Endothelial cell (in vitro differentiated cells): ENCODE data around the gene BEND7. TPM values are rescaled to one million over a fixed set of nuclear protein-coding genes. Genes with fewer than 3 reads are reported as not detected.

Source experiments
- DNase-seq: peaks from one replicate; pipeline ENCODE4 v3.0.0; 2021; ENCODE audit warnings: low spot score
- H3K27ac Mint-ChIP-seq: one replicate; pipeline ENCODE4 v1.8.0; 2021; ENCODE audit warnings: mixed read lengths, inconsistent platforms; ENCODE audit not compliant: unreplicated experiment
- H3K27me3 Mint-ChIP-seq: one replicate; pipeline ENCODE4 v1.8.0; 2021; ENCODE audit warnings: mild to moderate bottlenecking, moderate library complexity, mixed read lengths, inconsistent platforms; ENCODE audit not compliant: unreplicated experiment
- H3K36me3 Mint-ChIP-seq: one replicate; pipeline ENCODE4 v1.8.0; 2021; ENCODE audit warnings: mild to moderate bottlenecking, low read depth, mixed read lengths, inconsistent platforms; ENCODE audit not compliant: unreplicated experiment
- H3K4me1 Mint-ChIP-seq: one replicate; pipeline ENCODE4 v1.8.0; 2021; ENCODE audit warnings: mild to moderate bottlenecking, mixed read lengths, inconsistent platforms; ENCODE audit not compliant: unreplicated experiment
- H3K4me3 Mint-ChIP-seq: one replicate; pipeline ENCODE4 v1.8.0; 2021; ENCODE audit warnings: mild to moderate bottlenecking, mixed read lengths, inconsistent platforms; ENCODE audit not compliant: unreplicated experiment
- H3K9me3 Mint-ChIP-seq: one replicate; pipeline ENCODE4 v1.8.0; 2021; ENCODE audit warnings: mixed read lengths, inconsistent platforms; ENCODE audit not compliant: unreplicated experiment
- CTCF ChIP-seq: fragments of 200-600 bp; sonication (generic); IDR thresholded peaks from one replicate; pipeline ENCODE4 v1.5.0; 2021; ENCODE audit warnings: antibody characterized with exemption; ENCODE audit not compliant: unreplicated experiment
- total RNA-seq: library from RNA; stranded (reverse); fragmentation: NEBNext Ultra II Directional; extraction: Animal tissue kit (Norgen Biotek cat#: 25700); gene quantifications from one replicate; pipeline ENCODE4 v1.2.1, GENCODE V29; 2021; ENCODE audit not compliant: unreplicated experiment

BEND7 gene
- total RNA-seq, 1 donor from 2014 or later: 53.3 TPM

- peaks cover 1% of the 10 kb centered on the region for H3K27me3 Mint-ChIP-seq
These were observed 107.4 kb downstream of the BEND7 start for GRCh38 chr10:13421382-13421917.

GRCh38 chr10:13420532-13421307 is 108.1 kb downstream of the BEND7 start:
- Mint-ChIP-seq H3K9me3 (no peaks in the 10 kb centered on the region), H3K4me1 (peaks cover 8% of the 10 kb centered on the region), H3K27ac (no peak overlapping the region), H3K4me3 (no peak overlapping the region), H3K27me3 (peaks cover 1% of the 10 kb centered on the region), H3K36me3 (peaks cover 4% of the 10 kb centered on the region)
- no peak for DNase-seq
- TF ChIP-seq CTCF: no peak

More at GRCh38 chr10:13421382-13421917, 107.4 kb downstream of the BEND7 start:
- no peaks in the 10 kb centered on the region for H3K9me3 Mint-ChIP-seq
- no peak for TF ChIP-seq CTCF
- peaks cover 8% of the 10 kb centered on the region for H3K4me1 Mint-ChIP-seq
- no peak overlapping the region for H3K4me3 Mint-ChIP-seq
- H3K36me3 Mint-ChIP-seq: peaks cover 4% of the 10 kb centered on the region
- no peak overlapping the region for H3K27ac Mint-ChIP-seq
- DNase-seq: no peak

- DNase-seq: no peak
- H3K27ac Mint-ChIP-seq: peak overlapping the region; percentile 45
- H3K4me1 Mint-ChIP-seq: peaks cover 2% of the 10 kb centered on the region
- TF ChIP-seq CTCF: no peak
- H3K27me3 Mint-ChIP-seq: peaks cover 5% of the 10 kb centered on the region
- H3K4me3 Mint-ChIP-seq: no peak overlapping the region
- peaks cover 7% of the 10 kb centered on the region for H3K9me3 Mint-ChIP-seq
- peaks cover 12% of the 10 kb centered on the region for H3K36me3 Mint-ChIP-seq
These were observed 111.2 kb downstream of the BEND7 start for GRCh38 chr10:13417459-13418126.

- Mint-ChIP-seq H3K4me1 (no peaks in the 10 kb centered on the region), H3K4me3 (no peak overlapping the region), H3K27me3 (peaks cover 6% of the 10 kb centered on the region), H3K36me3 (peaks cover 12% of the 10 kb centered on the region), H3K9me3 (peaks cover 7% of the 10 kb centered on the region), H3K27ac (no peak overlapping the region)
- no peak for DNase-seq
- no peak for TF ChIP-seq CTCF
These were observed 112.1 kb downstream of the BEND7 start for GRCh38 chr10:13416760-13417159.

GRCh38 chr10:13414855-13415254 is 114.0 kb downstream of the BEND7 start:
- H3K4me3 Mint-ChIP-seq: no peak overlapping the region
- H3K36me3 Mint-ChIP-seq: peaks cover 12% of the 10 kb centered on the region
- no peak for TF ChIP-seq CTCF
- peaks cover 6% of the 10 kb centered on the region for H3K27me3 Mint-ChIP-seq
- H3K27ac Mint-ChIP-seq: no peak overlapping the region
- peaks cover 7% of the 10 kb centered on the region for H3K9me3 Mint-ChIP-seq
- peak; percentile 23 for DNase-seq
- H3K4me1 Mint-ChIP-seq: no peaks in the 10 kb centered on the region
